ENCODE data around the gene COPS3.

GRCh38 chr17:17205368-17206123 is 75.5 kb downstream of the COPS3 start:
- TF ChIP-seq CTCF (conservative IDR thresholded peaks at IDR 0.05; ENCODE audit: low read depth, low read length) (no peak), EZH2 (IDR thresholded peaks at IDR 0.05; ENCODE audit: borderline replicate concordance, low read depth, low read length, poor library complexity, severe bottlenecking) (no peak)
